ENCODE results near the gene EMD.

- TF ChIP-seq, protein P1, sequence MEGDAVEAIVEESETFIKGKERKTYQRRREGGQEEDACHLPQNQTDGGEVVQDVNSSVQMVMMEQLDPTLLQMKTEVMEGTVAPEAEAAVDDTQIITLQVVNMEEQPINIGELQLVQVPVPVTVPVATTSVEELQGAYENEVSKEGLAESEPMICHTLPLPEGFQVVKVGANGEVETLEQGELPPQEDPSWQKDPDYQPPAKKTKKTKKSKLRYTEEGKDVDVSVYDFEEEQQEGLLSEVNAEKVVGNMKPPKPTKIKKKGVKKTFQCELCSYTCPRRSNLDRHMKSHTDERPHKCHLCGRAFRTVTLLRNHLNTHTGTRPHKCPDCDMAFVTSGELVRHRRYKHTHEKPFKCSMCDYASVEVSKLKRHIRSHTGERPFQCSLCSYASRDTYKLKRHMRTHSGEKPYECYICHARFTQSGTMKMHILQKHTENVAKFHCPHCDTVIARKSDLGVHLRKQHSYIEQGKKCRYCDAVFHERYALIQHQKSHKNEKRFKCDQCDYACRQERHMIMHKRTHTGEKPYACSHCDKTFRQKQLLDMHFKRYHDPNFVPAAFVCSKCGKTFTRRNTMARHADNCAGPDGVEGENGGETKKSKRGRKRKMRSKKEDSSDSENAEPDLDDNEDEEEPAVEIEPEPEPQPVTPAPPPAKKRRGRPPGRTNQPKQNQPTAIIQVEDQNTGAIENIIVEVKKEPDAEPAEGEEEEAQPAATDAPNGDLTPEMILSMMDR (IDR thresholded peaks at IDR 0.05): no peak
- TF ChIP-seq ZFX (IDR thresholded peaks at IDR 0.05; ENCODE audit: borderline replicate concordance): no peak
These were observed 7.2 kb upstream of the EMD start for GRCh38 chrX:154371789-154372300.
